ENCODE results near the gene TEAD4. TPM values are rescaled to one million over a fixed set of nuclear protein-coding genes. Genes with fewer than 3 reads are reported as not detected.
A peak's percentile ranks its signal among the peaks of the same experiment; 100 is the strongest.

TEAD4 gene
- total RNA-seq, 1 donor from 2014 or later = 4.2 TPM

DNA sequence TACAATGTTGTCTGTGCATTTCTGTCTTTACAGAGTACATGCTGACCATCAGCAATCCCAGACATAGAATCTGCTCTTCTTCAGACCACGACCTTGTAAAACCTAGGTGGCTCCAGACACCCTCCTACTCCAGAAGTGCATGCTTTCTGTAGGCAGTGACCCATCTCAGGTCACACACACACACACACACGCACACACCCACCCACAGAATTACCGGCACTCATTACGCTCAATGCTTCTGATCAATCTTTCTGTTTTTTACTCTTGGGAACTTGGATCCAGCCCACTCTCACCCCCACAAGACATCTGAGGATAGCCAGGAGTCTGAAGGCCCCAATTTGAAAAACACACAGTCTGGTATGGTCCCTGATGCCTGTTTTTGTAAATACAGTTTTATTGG lies 110.5 kb downstream of the TEAD4 start:
- H3K4me3 ChIP-seq (ENCODE audit: low read depth, low read length) = no peak overlapping the region
- DNase-seq (ENCODE audit: low read depth) = no peak
- no peak for FAIRE-seq
- no peaks in the 10 kb centered on the region for H3K27me3 ChIP-seq (ENCODE audit: control insufficient read depth, insufficient read depth, low read length)
- no peaks in the 10 kb centered on the region for H3K36me3 ChIP-seq (ENCODE audit: control insufficient read depth, insufficient read depth, low read length)
- TF ChIP-seq, protein P1, sequence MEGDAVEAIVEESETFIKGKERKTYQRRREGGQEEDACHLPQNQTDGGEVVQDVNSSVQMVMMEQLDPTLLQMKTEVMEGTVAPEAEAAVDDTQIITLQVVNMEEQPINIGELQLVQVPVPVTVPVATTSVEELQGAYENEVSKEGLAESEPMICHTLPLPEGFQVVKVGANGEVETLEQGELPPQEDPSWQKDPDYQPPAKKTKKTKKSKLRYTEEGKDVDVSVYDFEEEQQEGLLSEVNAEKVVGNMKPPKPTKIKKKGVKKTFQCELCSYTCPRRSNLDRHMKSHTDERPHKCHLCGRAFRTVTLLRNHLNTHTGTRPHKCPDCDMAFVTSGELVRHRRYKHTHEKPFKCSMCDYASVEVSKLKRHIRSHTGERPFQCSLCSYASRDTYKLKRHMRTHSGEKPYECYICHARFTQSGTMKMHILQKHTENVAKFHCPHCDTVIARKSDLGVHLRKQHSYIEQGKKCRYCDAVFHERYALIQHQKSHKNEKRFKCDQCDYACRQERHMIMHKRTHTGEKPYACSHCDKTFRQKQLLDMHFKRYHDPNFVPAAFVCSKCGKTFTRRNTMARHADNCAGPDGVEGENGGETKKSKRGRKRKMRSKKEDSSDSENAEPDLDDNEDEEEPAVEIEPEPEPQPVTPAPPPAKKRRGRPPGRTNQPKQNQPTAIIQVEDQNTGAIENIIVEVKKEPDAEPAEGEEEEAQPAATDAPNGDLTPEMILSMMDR (IDR thresholded peaks at IDR 0.05; ENCODE audit: insufficient read depth, low read length, severe bottlenecking) = no peak

DNA sequence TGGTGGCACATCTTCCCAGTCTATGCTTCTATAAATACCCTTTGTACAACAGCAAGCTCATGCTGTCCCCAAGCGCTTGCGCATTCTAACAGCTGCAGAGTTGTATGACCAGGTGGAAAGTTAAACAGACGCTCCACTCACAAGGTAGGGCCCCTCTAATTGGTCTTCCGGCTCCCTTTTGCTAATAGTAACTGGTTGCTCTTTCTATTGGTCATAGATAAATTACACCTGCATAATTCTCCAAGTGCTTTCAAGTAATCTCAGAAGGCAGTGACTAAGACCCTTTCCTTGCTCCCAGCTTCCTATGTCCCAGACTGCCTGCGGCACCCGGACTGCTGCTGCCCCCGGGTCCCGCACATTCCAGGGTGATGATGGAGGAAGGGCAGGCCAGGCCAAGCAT lies 111.9 kb downstream of the TEAD4 start:
- DNase-seq (ENCODE audit: low read depth) = no peak
- H3K27me3 ChIP-seq (ENCODE audit: control insufficient read depth, insufficient read depth, low read length) = no peaks in the 10 kb centered on the region
- FAIRE-seq = no peak
- TF ChIP-seq, protein P1 (IDR thresholded peaks at IDR 0.05; ENCODE audit: insufficient read depth, low read length, severe bottlenecking) = no peak
- H3K4me3 ChIP-seq (ENCODE audit: low read depth, low read length) = no peak overlapping the region
- no peaks in the 10 kb centered on the region for H3K36me3 ChIP-seq (ENCODE audit: control insufficient read depth, insufficient read depth, low read length)

DNA sequence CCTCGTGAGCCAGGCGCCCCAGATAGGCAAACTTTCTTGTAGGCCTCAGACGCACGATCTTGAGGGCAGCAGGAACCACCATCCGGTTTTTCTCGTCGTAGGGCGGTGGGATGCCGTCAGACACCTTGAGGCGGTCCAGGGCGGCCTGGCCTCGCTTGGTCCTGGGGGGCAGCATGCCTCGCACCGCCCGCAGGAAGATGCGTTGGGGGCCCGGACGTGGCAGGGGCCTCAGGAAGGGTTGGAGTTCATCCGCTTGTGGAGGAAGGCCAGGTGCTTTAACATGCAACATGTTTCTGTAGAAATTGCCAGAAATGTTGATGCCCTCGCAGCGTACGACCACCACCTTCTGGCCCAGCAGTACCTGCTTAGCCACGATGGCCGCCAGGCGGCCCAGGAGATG lies 112.5 kb downstream of the TEAD4 start:
- no peak for FAIRE-seq
- DNase-seq (ENCODE audit: low read depth) = no peak
- Histone ChIP-seq H3K36me3 (ENCODE audit: control insufficient read depth, insufficient read depth, low read length) (no peaks in the 10 kb centered on the region), H3K27me3 (ENCODE audit: control insufficient read depth, insufficient read depth, low read length) (no peaks in the 10 kb centered on the region), H3K4me3 (ENCODE audit: low read depth, low read length) (no peak overlapping the region)
- TF ChIP-seq, protein P1 (IDR thresholded peaks at IDR 0.05; ENCODE audit: insufficient read depth, low read length, severe bottlenecking) = no peak

DNA sequence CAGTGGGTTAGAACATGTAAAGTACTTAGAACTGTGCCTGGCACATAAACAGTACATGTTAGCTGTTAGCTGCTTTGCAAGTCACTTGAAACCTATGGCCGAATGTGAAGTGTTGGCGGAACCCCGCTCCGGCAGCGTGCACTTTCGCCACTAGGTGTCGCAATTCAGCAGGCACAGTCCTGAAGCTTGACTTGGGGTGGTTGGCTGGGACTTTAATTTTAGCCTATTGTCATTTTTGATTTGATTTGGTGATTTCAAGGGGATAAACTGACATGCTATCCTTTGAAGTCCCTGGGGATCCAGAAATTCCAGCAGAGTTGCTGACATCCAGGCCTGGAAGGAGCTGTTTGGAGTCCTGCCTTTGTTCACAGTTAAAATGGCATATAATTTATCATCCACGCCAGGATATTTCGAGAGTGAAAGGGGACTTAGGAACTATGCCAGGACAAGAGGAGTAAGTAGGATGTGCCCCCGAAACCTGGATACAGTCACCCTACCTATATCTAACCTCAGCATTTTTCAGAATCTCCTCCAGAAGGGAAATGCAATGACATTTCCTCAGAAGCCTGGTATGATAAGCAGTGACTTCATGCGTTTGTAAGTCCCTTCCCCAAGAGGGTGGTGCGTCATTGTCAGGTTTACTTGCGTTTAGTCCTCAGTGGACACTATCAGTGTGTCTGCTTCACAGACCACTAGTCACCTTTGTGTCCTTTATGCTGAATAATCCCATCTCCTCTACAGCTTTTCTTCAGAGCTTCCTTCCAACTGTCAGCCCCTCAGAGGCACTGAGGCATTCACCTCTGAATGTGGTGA lies 114.4 kb downstream of the TEAD4 start:
- no peak overlapping the region for H3K4me3 ChIP-seq (ENCODE audit: low read depth, low read length)
- FAIRE-seq (peak; percentile 50), DNase-seq (ENCODE audit: low read depth) (peak; percentile 76)

DNA sequence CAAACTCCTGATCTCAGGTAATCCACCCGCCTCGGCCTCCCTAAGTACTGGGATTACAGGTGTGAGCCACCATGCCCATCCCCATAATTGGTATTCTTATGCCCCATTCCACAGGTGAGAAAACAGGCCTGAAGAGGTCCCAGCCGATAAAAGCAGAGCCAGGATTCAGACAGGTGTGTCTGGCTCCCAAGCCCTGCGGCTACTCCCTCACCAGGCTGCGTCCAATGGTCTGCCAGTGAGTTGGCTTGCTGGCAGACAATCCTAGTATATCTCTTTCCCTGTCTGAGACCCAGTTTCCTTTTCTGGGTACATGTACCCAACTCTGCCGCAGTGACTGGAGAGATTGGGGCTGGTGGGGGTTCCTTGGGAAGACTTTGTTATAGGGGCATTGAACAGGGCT lies 116.1 kb downstream of the TEAD4 start:
- DNase-seq (ENCODE audit: low read depth) = no peak

More for the DNA sequence above, 114.4 kb downstream of the TEAD4 start:
- TF ChIP-seq, protein P1 (IDR thresholded peaks at IDR 0.05; ENCODE audit: insufficient read depth, low read length, severe bottlenecking) = peak; percentile 94
- Histone ChIP-seq H3K27me3 (ENCODE audit: control insufficient read depth, insufficient read depth, low read length) (no peaks in the 10 kb centered on the region), H3K36me3 (ENCODE audit: control insufficient read depth, insufficient read depth, low read length) (no peaks in the 10 kb centered on the region)

More for the DNA sequence above, 116.1 kb downstream of the TEAD4 start:
- Histone ChIP-seq H3K4me3 (ENCODE audit: low read depth, low read length) (no peak overlapping the region), H3K36me3 (ENCODE audit: control insufficient read depth, insufficient read depth, low read length) (no peaks in the 10 kb centered on the region), H3K27me3 (ENCODE audit: control insufficient read depth, insufficient read depth, low read length) (no peaks in the 10 kb centered on the region)
- no peak for FAIRE-seq
- TF ChIP-seq, protein P1 (IDR thresholded peaks at IDR 0.05; ENCODE audit: insufficient read depth, low read length, severe bottlenecking) = no peak

All from bronchial epithelial cell (primary cell).